HepG2 (cell line): ENCODE results near the gene THSD4.

Experiments
- BCLAF1 ChIP-seq: fragments of 450-650 bp; IDR thresholded peaks from 2 replicates; pipeline ENCODE4 v1.6.1; 2017; ENCODE audit warnings: mild to moderate bottlenecking
- ZSCAN31 ChIP-seq: sonication (generic); formaldehyde crosslinking; IDR thresholded peaks from 2 replicates; pipeline ENCODE4 v1.5.0; 2020; ENCODE audit warnings: low read depth, mild to moderate bottlenecking, missing genetic modification reagents

- TF ChIP-seq BCLAF1 (no peak), ZSCAN31 (no peak)
Observed at GRCh38 chr15:71375934-71376333, 260.7 kb downstream of the THSD4 start.
